K562 (cell line): Measurements from ENCODE around the gene COL26A1. TPM values are rescaled to one million over a fixed set of nuclear protein-coding genes. Genes with fewer than 3 reads are reported as not detected.

ENCODE experiments used
- ADNP ChIP-seq: fragments of 200-800 bp; sonication (Bioruptor generic); IDR thresholded peaks from 2 replicates; pipeline ENCODE4 v1.6.1; 2016; ENCODE audit warnings: missing genetic modification characterization, missing compliant biosample characterization
- BCOR ChIP-seq: fragments of 450-650 bp; IDR thresholded peaks from 2 replicates; pipeline ENCODE4 v1.6.1; 2016
- BRD4 ChIP-seq: fragments of 200-600 bp; sonication (generic); IDR thresholded peaks from 2 replicates; pipeline ENCODE4 v1.6.1; 2017; ENCODE audit warnings: inconsistent platforms
- CBFA2T3 ChIP-seq: fragments of 450-650 bp; IDR thresholded peaks from 2 replicates; pipeline ENCODE4 v1.6.1; 2017
- E2F3 ChIP-seq: fragments of 250-450 bp; sonication (Bioruptor Pico); IDR thresholded peaks from 2 replicates; pipeline ENCODE4 v1.4.0; 2020; ENCODE audit warnings: mild to moderate bottlenecking
- GMEB1 ChIP-seq: fragments of 250-450 bp; sonication (Bioruptor Pico); IDR thresholded peaks from 2 replicates; pipeline ENCODE4 v1.4.0; 2020; ENCODE audit warnings: mild to moderate bottlenecking
- KDM5B ChIP-seq: fragments of 200-600 bp; sonication (generic); IDR thresholded peaks from 2 replicates; pipeline ENCODE4 v1.6.1; 2012; ENCODE audit warnings: low read depth, mild to moderate bottlenecking, moderate library complexity, low read length, control low read depth, inconsistent platforms; ENCODE audit not compliant: insufficient replicate concordance
- L3MBTL2 ChIP-seq: fragments of 450-650 bp; IDR thresholded peaks from 2 replicates; pipeline ENCODE4 v1.6.1; 2016; ENCODE audit warnings: mild to moderate bottlenecking, moderate library complexity
- LARP7 ChIP-seq: fragments of 450-650 bp; IDR thresholded peaks from 2 replicates; pipeline ENCODE4 v1.6.1; 2016
- MECOM ChIP-seq: fragments of 250-450 bp; sonication (Bioruptor Pico); IDR thresholded peaks from 2 replicates; pipeline ENCODE4 v1.8.0; 2022; ENCODE audit warnings: inconsistent platforms
- MTA2 ChIP-seq: fragments of 450-650 bp; IDR thresholded peaks from 2 replicates; pipeline ENCODE4 v1.6.1; 2016; ENCODE audit warnings: low read depth
- NFYB ChIP-seq: IDR thresholded peaks from 2 replicates; pipeline ENCODE4 v1.6.1; 2011; ENCODE audit warnings: mild to moderate bottlenecking, moderate library complexity; ENCODE audit not compliant: insufficient read length; ENCODE audit errors: extremely low read depth
- SMAD1 ChIP-seq: fragments of 150-350 bp; IDR thresholded peaks from 2 replicates; pipeline ENCODE4 v1.6.1; 2014; ENCODE audit warnings: low read length, low read depth; ENCODE audit not compliant: partially characterized antibody
- SP2 ChIP-seq: IDR thresholded peaks from 2 replicates; pipeline ENCODE4 v1.6.1; 2011; ENCODE audit warnings: mild to moderate bottlenecking, low read depth, low read length, moderate library complexity; ENCODE audit not compliant: poor library complexity, severe bottlenecking; ENCODE audit errors: extremely low read depth
- USF1 ChIP-seq: sonication (generic); formaldehyde crosslinking; IDR thresholded peaks from 2 replicates; pipeline ENCODE4 v1.9.0; 2022; ENCODE audit warnings: mild to moderate bottlenecking, missing genetic modification reagents
- ZNF175 ChIP-seq: fragments of 200-800 bp; sonication (Bioruptor generic); IDR thresholded peaks from 2 replicates; pipeline ENCODE4 v1.6.1; 2016; ENCODE audit warnings: low read depth, mild to moderate bottlenecking, missing genetic modification characterization, missing compliant biosample characterization
- ZNF444 ChIP-seq: fragments of 250-450 bp; sonication (Bioruptor Pico); IDR thresholded peaks from 2 replicates; pipeline ENCODE4 v1.4.0; 2020; ENCODE audit warnings: mild to moderate bottlenecking, moderate library complexity
- ZNF609 ChIP-seq: sonication (generic); formaldehyde crosslinking; IDR thresholded peaks from 2 replicates; pipeline ENCODE4 v1.8.1; 2023; ENCODE audit warnings: missing genetic modification reagents, mild to moderate bottlenecking, borderline replicate concordance
- ZNF699 ChIP-seq: fragments of 250-450 bp; sonication (Bioruptor Pico); IDR thresholded peaks from 2 replicates; pipeline ENCODE4 v1.8.0; 2021; ENCODE audit warnings: mild to moderate bottlenecking, moderate library complexity; ENCODE audit not compliant: insufficient replicate concordance
- polyA plus RNA-seq, 8 experiments: library from polyadenylated mRNA; depleted of rRNA in 4 of 8; stranded (reverse) in 5 of 8; unstranded in 3 of 8; fragments of >200 nt; fragmentation: Nextera tagmentation in 2 of 8; fragmentation: Illumina TruSeq in 1 of 8; extraction: Ambion mirVana in 2 of 8; extraction: Trizol in 1 of 8; gene quantifications; 2 replicates each; pipeline versions ENCODE4 v1.2.1 to v1.2.3, GENCODE V29; 2011 to 2014; ENCODE audit warnings: inconsistent platforms in 1 of 8, missing spikeins in 1 of 8
- total RNA-seq, 7 experiments: library from RNA; depleted of rRNA in 6 of 7; stranded (reverse); fragments of >200 nt in 6 of 7; fragmentation: Illumina TruSeq in 2 of 7; extraction: Trizol in 2 of 7; gene quantifications; 2 replicates each; pipeline versions ENCODE4 v1.2.1 to v1.2.3, GENCODE V29; 2011 to 2021; ENCODE audit warnings: low replicate concordance in 1 of 7
- TF ChIP-seq, protein P1 (sequence below): fragments of 200-800 bp; sonication (Bioruptor generic); IDR thresholded peaks from 2 replicates; pipeline ENCODE4 v1.6.1; 2017; ENCODE audit warnings: missing genetic modification characterization, missing compliant biosample characterization

COL26A1 gene
- total and polyA plus RNA-seq, 9 of the 15 experiments (the other 6 are each of a cell fraction or from before 2014, with no cell fraction given): 0.04 to 0.39 (median 0.07) TPM; not detected in 5

- TF ChIP-seq ZNF699 (no peak), NFYB (peak; percentile 62), ZNF175 (CRISPR knock-in tag) (no peak), SP2 (no peak), CBFA2T3 (peak; percentile 23), ADNP (no peak), USF1 (peak; percentile 90), KDM5B (no peak), MTA2 (no peak), SMAD1 (no peak), BRD4 (no peak), GMEB1 (CRISPR knock-in tag) (no peak), LARP7 (no peak), ZNF444 (CRISPR knock-in tag) (no peak), L3MBTL2 (peak; percentile 97), MECOM (no peak), ZNF609 (CRISPR knock-in tag) (no peak), BCOR (no peak), E2F3 (no peak)
- TF ChIP-seq, protein P1, sequence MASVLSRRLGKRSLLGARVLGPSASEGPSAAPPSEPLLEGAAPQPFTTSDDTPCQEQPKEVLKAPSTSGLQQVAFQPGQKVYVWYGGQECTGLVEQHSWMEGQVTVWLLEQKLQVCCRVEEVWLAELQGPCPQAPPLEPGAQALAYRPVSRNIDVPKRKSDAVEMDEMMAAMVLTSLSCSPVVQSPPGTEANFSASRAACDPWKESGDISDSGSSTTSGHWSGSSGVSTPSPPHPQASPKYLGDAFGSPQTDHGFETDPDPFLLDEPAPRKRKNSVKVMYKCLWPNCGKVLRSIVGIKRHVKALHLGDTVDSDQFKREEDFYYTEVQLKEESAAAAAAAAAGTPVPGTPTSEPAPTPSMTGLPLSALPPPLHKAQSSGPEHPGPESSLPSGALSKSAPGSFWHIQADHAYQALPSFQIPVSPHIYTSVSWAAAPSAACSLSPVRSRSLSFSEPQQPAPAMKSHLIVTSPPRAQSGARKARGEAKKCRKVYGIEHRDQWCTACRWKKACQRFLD: no peak
Measured at GRCh38 chr7:101586906-101587677, 224.4 kb downstream of the COL26A1 start (continued).
